Prostate gland (tissue), 2 donors: ENCODE measurements around the gene CAV3. TPM values are rescaled to one million over a fixed set of nuclear protein-coding genes. Genes with fewer than 3 reads are reported as not detected.

ENCODE experiments used
- DNase-seq: peaks from one replicate; pipeline ENCODE4 v3.0.0-alpha.2; 2019; ENCODE audit warnings: low spot score
- H3K27ac ChIP-seq, 2 donors: fragments of 200-600 bp; sonication (generic); 2 replicates each; pipeline ENCODE4 v1.5.1; 2017 to 2019
- H3K27me3 ChIP-seq: fragments of 200-600 bp; sonication (generic); replicated peaks from 2 replicates; pipeline ENCODE4 v1.5.1; 2019; ENCODE audit not compliant: insufficient read depth
- H3K36me3 ChIP-seq, 2 donors: fragments of 200-600 bp; sonication (generic); 1 replicate in 1 of 2; 2 replicates in 1 of 2; pipeline versions ENCODE4 v1.5.1 to v1.8.1; 2017 to 2019
- H3K4me1 ChIP-seq: fragments of 200-600 bp; sonication (generic); replicated peaks from 2 replicates; pipeline ENCODE4 v1.5.1; 2019
- H3K4me3 ChIP-seq, 2 donors: fragments of 200-600 bp; sonication (generic); 2 replicates each; pipeline ENCODE4 v1.5.1; 2017 to 2019
- H3K9me3 ChIP-seq: fragments of 200-600 bp; sonication (generic); 2 replicates; pipeline ENCODE4 v1.5.1; 2017
- POLR2A ChIP-seq: fragments of 450-650 bp; IDR thresholded peaks from one replicate; pipeline ENCODE4 v1.6.1; 2016; ENCODE audit warnings: antibody characterized with exemption, mild to moderate bottlenecking
- POLR2AphosphoS5 ChIP-seq: sonication (generic); formaldehyde crosslinking; IDR thresholded peaks from one replicate; pipeline ENCODE4 v1.6.1; 2017; ENCODE audit warnings: antibody characterized with exemption
- WGBS: methylation state at CpG from one replicate; pipeline ENCODE4 v1.1.5; 2018; 5-methylcytosine and 5-hydroxymethylcytosine counted together
- intact Hi-C: fragments of 100-400 bp; cut with DNase I; formaldehyde crosslinking; loops from one replicate; pipeline ENCODE4 v1.14.2; 2022
- total RNA-seq, 2 donors: library from RNA; depleted of rRNA; stranded (reverse); fragments of >200 nt; gene quantifications; one replicate each; pipeline ENCODE4 v1.1.0, GENCODE V29; 2016
- TF ChIP-seq, protein P1 (sequence below), 4 experiments: fragments of 200-600 bp in 2 of 4; fragments of 450-650 bp in 2 of 4; sonication (generic) in 2 of 4; IDR thresholded peaks; 1 replicate in 3 of 4; 2 replicates in 1 of 4; pipeline ENCODE4 v1.5.1; 2016 to 2019; ENCODE audit warnings: antibody characterized with exemption in 4 of 4, mild to moderate bottlenecking in 2 of 4, moderate library complexity in 2 of 4

Gene CAV3
- total RNA-seq, 2 donors from 2014 or later = 1.2 TPM; not detected in 1

DNA sequence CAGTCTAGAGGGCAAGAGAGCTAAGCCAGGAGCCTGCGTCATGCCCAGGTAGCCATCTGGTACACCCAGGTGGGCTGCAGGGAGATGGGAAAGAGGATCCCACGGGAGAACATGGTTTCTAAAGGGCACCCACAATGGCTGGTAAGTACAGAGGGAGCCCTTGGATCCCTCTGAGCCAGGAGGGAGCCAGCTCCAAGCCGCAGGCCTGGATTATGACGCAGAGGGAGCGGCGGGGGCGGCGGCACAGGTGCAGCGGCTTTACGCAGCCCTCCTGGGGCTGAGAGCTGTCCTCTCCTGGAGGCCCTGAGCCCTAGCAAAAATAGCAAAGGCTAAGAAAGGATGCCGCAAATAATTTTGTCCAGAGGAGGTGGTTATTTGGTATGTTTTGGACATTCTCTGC is 2.8 kb downstream of the CAV3 start:
- no peak for TF ChIP-seq POLR2A
- 81% methylated on average over 11 of the region's 11 CpGs for WGBS
- DNase-seq = no peak
- Histone ChIP-seq H3K36me3 (no peaks in the 10 kb centered on the region), H3K4me3 (no peak overlapping the region), H3K27ac (no peak overlapping the region), H3K9me3 (no peaks in the 10 kb centered on the region), H3K4me1 (no peaks in the 10 kb centered on the region), H3K27me3 (no peaks in the 10 kb centered on the region)
- intact Hi-C loops = no loop called here

DNA sequence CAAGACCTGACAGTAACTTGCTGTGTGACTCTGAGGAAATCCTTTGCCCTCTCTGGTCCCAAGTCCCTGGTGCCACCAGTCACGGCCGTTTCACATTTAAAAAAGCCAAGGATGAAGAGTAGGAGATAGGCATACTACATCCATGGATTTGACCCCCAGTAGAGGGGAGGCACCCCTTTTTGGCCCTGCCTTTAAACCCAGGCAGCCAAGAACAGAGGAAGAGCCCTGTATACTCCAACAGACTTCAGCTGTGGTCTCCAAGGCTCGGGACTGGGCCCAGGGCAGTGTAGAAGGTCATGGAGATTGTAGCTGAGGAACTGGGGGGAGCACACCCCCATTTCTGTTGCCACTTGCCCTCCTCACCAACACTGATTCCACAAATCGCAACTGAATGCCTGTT is 3.7 kb downstream of the CAV3 start:
- 89% methylated on average over 4 of the region's 4 CpGs for WGBS
- no peak for DNase-seq
- H3K36me3 ChIP-seq = no peaks in the 10 kb centered on the region
- no peaks in the 10 kb centered on the region for H3K9me3 ChIP-seq
- H3K4me3 ChIP-seq = no peak overlapping the region
- intact Hi-C loops = no loop called here
- no peaks in the 10 kb centered on the region for H3K4me1 ChIP-seq
- H3K27ac ChIP-seq = no peak overlapping the region
- no peaks in the 10 kb centered on the region for H3K27me3 ChIP-seq
- TF ChIP-seq POLR2AphosphoS5 (no peak), POLR2A (no peak)
- TF ChIP-seq, protein P1, sequence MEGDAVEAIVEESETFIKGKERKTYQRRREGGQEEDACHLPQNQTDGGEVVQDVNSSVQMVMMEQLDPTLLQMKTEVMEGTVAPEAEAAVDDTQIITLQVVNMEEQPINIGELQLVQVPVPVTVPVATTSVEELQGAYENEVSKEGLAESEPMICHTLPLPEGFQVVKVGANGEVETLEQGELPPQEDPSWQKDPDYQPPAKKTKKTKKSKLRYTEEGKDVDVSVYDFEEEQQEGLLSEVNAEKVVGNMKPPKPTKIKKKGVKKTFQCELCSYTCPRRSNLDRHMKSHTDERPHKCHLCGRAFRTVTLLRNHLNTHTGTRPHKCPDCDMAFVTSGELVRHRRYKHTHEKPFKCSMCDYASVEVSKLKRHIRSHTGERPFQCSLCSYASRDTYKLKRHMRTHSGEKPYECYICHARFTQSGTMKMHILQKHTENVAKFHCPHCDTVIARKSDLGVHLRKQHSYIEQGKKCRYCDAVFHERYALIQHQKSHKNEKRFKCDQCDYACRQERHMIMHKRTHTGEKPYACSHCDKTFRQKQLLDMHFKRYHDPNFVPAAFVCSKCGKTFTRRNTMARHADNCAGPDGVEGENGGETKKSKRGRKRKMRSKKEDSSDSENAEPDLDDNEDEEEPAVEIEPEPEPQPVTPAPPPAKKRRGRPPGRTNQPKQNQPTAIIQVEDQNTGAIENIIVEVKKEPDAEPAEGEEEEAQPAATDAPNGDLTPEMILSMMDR (IDR thresholded peaks at IDR 0.05) = no peak

- H3K27me3 ChIP-seq = no peaks in the 10 kb centered on the region
- H3K36me3 ChIP-seq = no peaks in the 10 kb centered on the region
- no peak overlapping the region for H3K4me3 ChIP-seq
- no peak for DNase-seq
- no peaks in the 10 kb centered on the region for H3K9me3 ChIP-seq
- no peak overlapping the region for H3K27ac ChIP-seq
- H3K4me1 ChIP-seq = no peaks in the 10 kb centered on the region
- TF ChIP-seq, protein P1 (IDR thresholded peaks at IDR 0.05) = no peak
- TF ChIP-seq POLR2AphosphoS5 = no peak
- no peak for TF ChIP-seq POLR2A
- intact Hi-C loops = no loop called here
Measured at GRCh38 chr3:8737823-8738222, 4.2 kb downstream of the CAV3 start.

DNA sequence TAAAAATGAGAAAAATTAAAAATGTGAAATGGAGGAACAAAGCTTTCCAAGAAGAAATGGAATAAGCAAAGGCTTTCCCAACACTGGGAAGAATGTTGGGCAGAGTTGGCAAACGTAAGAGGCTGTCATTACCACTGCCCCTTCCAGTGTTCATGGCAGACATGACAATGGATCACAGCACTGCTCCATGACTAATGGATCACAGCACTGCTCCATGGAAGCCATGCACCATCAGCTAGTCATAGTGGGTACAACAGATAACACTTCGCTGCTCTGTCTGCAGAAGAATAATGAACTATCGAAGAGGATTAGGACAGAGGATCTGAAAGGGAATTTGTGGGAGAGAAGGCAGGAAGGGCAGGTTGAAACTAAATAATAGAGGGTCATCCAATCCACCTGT is 5.0 kb downstream of the CAV3 start:
- H3K27me3 ChIP-seq = no peaks in the 10 kb centered on the region
- no peak for TF ChIP-seq POLR2AphosphoS5
- no peak for TF ChIP-seq POLR2A
- TF ChIP-seq, protein P1 (IDR thresholded peaks at IDR 0.05) = no peak
- no peaks in the 10 kb centered on the region for H3K9me3 ChIP-seq
- intact Hi-C loops = no loop called here
- 81% methylated on average over 3 of the region's 3 CpGs for WGBS
- no peak for DNase-seq
- H3K4me1 ChIP-seq = no peaks in the 10 kb centered on the region
- no peaks in the 10 kb centered on the region for H3K36me3 ChIP-seq
- H3K27ac ChIP-seq = no peak overlapping the region
- no peak overlapping the region for H3K4me3 ChIP-seq

DNA sequence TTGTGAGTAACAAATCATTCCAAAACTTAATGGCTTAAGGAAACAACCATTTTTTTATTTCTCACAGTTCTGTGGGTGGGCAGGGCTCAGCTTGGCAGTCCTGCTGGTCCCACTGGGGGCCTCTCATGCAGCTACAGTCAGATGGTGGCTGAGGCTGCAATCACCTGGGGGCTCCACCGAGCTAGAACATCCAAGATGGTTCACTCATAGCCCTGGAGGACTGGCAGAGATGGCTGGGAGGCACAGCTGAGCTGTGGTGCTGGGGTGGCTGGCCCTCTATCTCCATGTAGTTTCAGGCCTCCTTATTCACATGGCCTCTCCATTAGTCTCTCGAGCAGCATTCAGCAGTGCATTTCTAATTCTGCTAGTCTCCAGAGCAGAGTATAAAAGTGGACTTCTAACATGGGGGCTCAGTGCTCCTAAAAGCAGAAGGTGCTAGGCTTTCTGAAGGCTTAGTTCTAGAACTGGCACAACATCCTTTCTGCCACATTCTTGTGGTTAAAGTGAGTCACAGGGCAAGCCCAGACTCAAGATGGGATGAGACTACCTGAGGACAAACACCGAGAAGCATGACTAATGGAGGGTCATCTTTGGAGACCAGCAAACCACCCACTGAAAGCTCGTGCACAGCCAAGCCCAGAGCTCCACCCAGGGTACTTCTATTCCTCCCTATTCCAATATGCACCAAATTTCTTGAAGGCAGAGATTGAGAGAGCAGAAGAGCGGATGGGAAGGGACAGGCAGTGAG is 6.3 kb downstream of the CAV3 start:
- H3K9me3 ChIP-seq = no peaks in the 10 kb centered on the region
- H3K36me3 ChIP-seq = no peaks in the 10 kb centered on the region
- no peaks in the 10 kb centered on the region for H3K4me1 ChIP-seq
- TF ChIP-seq POLR2AphosphoS5 = no peak
- TF ChIP-seq, protein P1 (IDR thresholded peaks at IDR 0.05) = no peak
- no peak for TF ChIP-seq POLR2A
- no peaks in the 10 kb centered on the region for H3K27me3 ChIP-seq
- H3K4me3 ChIP-seq = no peak overlapping the region
- no peak overlapping the region for H3K27ac ChIP-seq
- DNase-seq = no peak
- intact Hi-C loops = no loop called here
- 74% methylated on average over 5 of the region's 5 CpGs for WGBS
